HepG2 (cell line): ENCODE measurements around the gene NXPE3. TPM values are rescaled to one million over a fixed set of nuclear protein-coding genes. Genes with fewer than 3 reads are reported as not detected.

ENCODE experiments used
- ATAC-seq: fragments of 200-7000 bp; cut with Tn5 transposase; 3 replicates; pipeline ENCODE4 v1.9.1; 2020; ENCODE audit warnings: mild to moderate bottlenecking, moderate library complexity
- BruUV-seq: library from RNA; stranded (reverse); fragments of 400-500 nt; replicated peaks from 2 replicates; lab custom pipeline; 2021; lab: Mats Ljungman, UMichigan
- CTCF ChIA-PET: fragments of 300-600 bp; formaldehyde crosslinking; extraction: SDS; loops from one replicate; lab custom pipeline; 2021; ENCODE audit warnings: low total read pairs, inconsistent platforms, low intra/inter-chr PET ratio; lab: Yijun Ruan, JAX
- POLR2A ChIA-PET: fragments of 350-600 bp; sonication (Branson Sonifier 250); formaldehyde crosslinking; loops from one replicate; lab custom pipeline; 2020; ENCODE audit warnings: antibody characterized with exemption, inconsistent platforms; lab: Yijun Ruan, JAX
- DNase-seq: peaks from one replicate; pipeline ENCODE4 v3.0.0-alpha.2; 2015; ENCODE audit warnings: low spot score
- FAIRE-seq: peaks from 3 replicates; lab custom pipeline; 2011; peaks lifted over from hg19 to GRCh38; lab: Jason Lieb, UNC
- H2AFZ ChIP-seq: one replicate; pipeline ENCODE4 v1.6.1; 2011; ENCODE audit warnings: low read length, inconsistent platforms
- H3K27ac ChIP-seq: fragments of 300-600 bp; 3 replicates; pipeline ENCODE4 v1.8.0; 2011; ENCODE audit warnings: mixed run types, mild to moderate bottlenecking, mixed read lengths, low read length, inconsistent platforms; ENCODE audit not compliant: insufficient read depth; ENCODE audit errors: extremely low read length
- H3K27me3 ChIP-seq, 2 experiments: fragments of 200-600 bp in 1 of 2; 2 replicates in 1 of 2; 3 replicates in 1 of 2; pipeline versions ENCODE4 v1.6.0 to v1.8.0; 2011; ENCODE audit warnings: low read length in 2 of 2, mild to moderate bottlenecking in 2 of 2, moderate library complexity in 2 of 2, inconsistent platforms in 1 of 2; ENCODE audit not compliant: insufficient read depth in 2 of 2, control insufficient read depth in 1 of 2
- H3K36me3 ChIP-seq, 2 experiments: fragments of 200-600 bp in 1 of 2; replicated peaks in 1 of 2; 2 replicates in 1 of 2; 3 replicates in 1 of 2; pipeline versions ENCODE4 v1.5.1 to v1.8.0; 2011; ENCODE audit warnings: low read length in 2 of 2, inconsistent platforms in 1 of 2; ENCODE audit not compliant: insufficient read depth in 2 of 2, control insufficient read depth in 1 of 2
- H3K4me1 ChIP-seq: 2 replicates; pipeline ENCODE4 v1.5.1; 2012; ENCODE audit warnings: low read length, inconsistent platforms; ENCODE audit not compliant: insufficient read depth
- H3K4me2 ChIP-seq: 2 replicates; pipeline ENCODE4 v1.6.0; 2011; ENCODE audit warnings: low read depth, low read length, inconsistent platforms
- H3K4me3 ChIP-seq, 3 experiments: fragments of 200-600 bp in 1 of 3; sonication (generic), shearing (Covaris generic) in 1 of 3; replicated peaks in 1 of 3; 2 replicates each; pipeline ENCODE4 v1.5.1; 2011 to 2016; ENCODE audit warnings: low read length in 3 of 3, inconsistent platforms in 2 of 3, low read depth in 2 of 3, mild to moderate bottlenecking in 2 of 3, control low read depth in 1 of 3, mixed read lengths in 1 of 3; ENCODE audit not compliant: insufficient read depth in 1 of 3
- H3K79me2 ChIP-seq: one replicate; pipeline ENCODE4 v1.6.1; 2011; ENCODE audit warnings: low read length, inconsistent platforms; ENCODE audit not compliant: insufficient read depth
- H3K9ac ChIP-seq: 2 replicates; pipeline ENCODE4 v1.6.0; 2011; ENCODE audit warnings: mild to moderate bottlenecking, low read depth, low read length, inconsistent platforms; ENCODE audit not compliant: insufficient read depth
- H3K9me3 ChIP-seq: 2 replicates; pipeline ENCODE4 v1.5.1; 2012; ENCODE audit warnings: mild to moderate bottlenecking, low read length
- H4K20me1 ChIP-seq: 2 replicates; pipeline ENCODE4 v1.6.0; 2011; ENCODE audit warnings: inconsistent platforms, mild to moderate bottlenecking, low read length, moderate library complexity; ENCODE audit not compliant: insufficient read depth
- MIER2 ChIP-seq: IDR thresholded peaks from 2 replicates; pipeline ENCODE4 v1.6.1; 2016; ENCODE audit warnings: missing biosample characterization, missing genetic modification reagents
- TBP ChIP-seq: sonication (generic); formaldehyde crosslinking; IDR thresholded peaks from 2 replicates; pipeline ENCODE4 v1.5.0; 2020; ENCODE audit warnings: missing genetic modification reagents
- ZBTB8A ChIP-seq: sonication (generic); formaldehyde crosslinking; IDR thresholded peaks from 2 replicates; pipeline ENCODE4 v1.4.0; 2020; ENCODE audit warnings: mild to moderate bottlenecking, low read depth, missing genetic modification reagents, borderline replicate concordance
- ZNF292 ChIP-seq: sonication (generic); formaldehyde crosslinking; IDR thresholded peaks from 2 replicates; pipeline ENCODE4 v1.8.1; 2022; ENCODE audit warnings: mild to moderate bottlenecking, low read depth, missing genetic modification reagents, borderline replicate concordance
- ZSCAN29 ChIP-seq: sonication (generic); formaldehyde crosslinking; conservative IDR thresholded peaks from 2 replicates; pipeline ENCODE4 v1.4.0; 2020; ENCODE audit warnings: mild to moderate bottlenecking, missing genetic modification reagents
- in situ Hi-C: cut with HindIII; loops from 2 replicates; pipeline ENCODE4 v1.10.0; 2017; ENCODE audit warnings: low pct_unique_long_range_greater_than_20kb; ENCODE audit not compliant: extremely low pct_ligation_motif_present
- intact Hi-C: fragments of 100-400 bp; cut with micrococcal nuclease; formaldehyde crosslinking; loops from one replicate; pipeline ENCODE4 v1.10.0; 2022; ENCODE audit not compliant: unreplicated experiment
- polyA plus RNA-seq, 8 experiments: library from polyadenylated mRNA; depleted of rRNA in 3 of 8; stranded (reverse) in 7 of 8; unstranded in 1 of 8; fragments of >200 nt; fragmentation: Illumina TruSeq in 4 of 8; extraction: Trizol in 4 of 8; gene quantifications; 2 replicates each; pipeline versions ENCODE4 v1.2.1 to v1.2.3, GENCODE V29; 2011 to 2016; ENCODE audit warnings: low read depth in 4 of 8, missing spikeins in 1 of 8, mixed read lengths in 1 of 8; ENCODE audit not compliant: insufficient read depth in 1 of 8
- total RNA-seq, 5 experiments: library from RNA; depleted of rRNA; stranded (reverse); fragments of >200 nt; fragmentation: Illumina TruSeq; extraction: Trizol; gene quantifications; 2 replicates each; pipeline ENCODE4 v1.2.3, GENCODE V29; 2016; ENCODE audit warnings: low read depth in 1 of 5
- TF ChIP-seq, protein P1 (sequence below): IDR thresholded peaks from 2 replicates; pipeline ENCODE4 v1.6.1; 2016
- TF ChIP-seq, protein P2 (sequence below): sonication (generic); formaldehyde crosslinking; IDR thresholded peaks from 2 replicates; pipeline ENCODE4 v1.4.0; 2020; ENCODE audit warnings: low read depth, mild to moderate bottlenecking, missing genetic modification reagents
- TF ChIP-seq, protein P3 (sequence below): sonication (generic); formaldehyde crosslinking; IDR thresholded peaks from 2 replicates; pipeline ENCODE4 v1.8.1; 2023; ENCODE audit warnings: mild to moderate bottlenecking, missing genetic modification reagents, borderline replicate concordance
- TF ChIP-seq, protein P4 (sequence below): sonication (generic); formaldehyde crosslinking; IDR thresholded peaks from 2 replicates; pipeline ENCODE4 v1.5.1; 2020; ENCODE audit warnings: missing genetic modification reagents, mild to moderate bottlenecking, borderline replicate concordance

Gene NXPE3
- total and polyA plus RNA-seq, 2 of the 13 experiments (the other 11 are each of a cell fraction or from before 2014, with no cell fraction given), result 3.5 to 4.7 TPM

- ATAC-seq (no peak), DNase-seq (no peak), FAIRE-seq (no peak)
- H3K4me1 ChIP-seq, result peaks cover 5% of the 10 kb centered on the region
- no peak overlapping the region for H3K4me3 ChIP-seq
- H3K36me3 ChIP-seq, result peaks cover 2 to 33% of the 10 kb centered on the region in 2 experiments; a peak in 4 of 5 replicates
- no peaks in the 10 kb centered on the region for H4K20me1 ChIP-seq
- ChIA-PET POLR2A (no interaction called here), CTCF (no interaction called here)
- H3K9ac ChIP-seq, result no peak overlapping the region
- in situ Hi-C loops (no loop called here), intact Hi-C loops (no loop called here)
- H2AFZ ChIP-seq, result no peak overlapping the region
- TF ChIP-seq ZBTB8A (CRISPR knock-in tag) (no peak), TBP (CRISPR knock-in tag) (no peak), MIER2 (CRISPR knock-in tag) (no peak), ZSCAN29 (CRISPR knock-in tag) (no peak), ZNF292 (CRISPR knock-in tag) (no peak)
- TF ChIP-seq, protein P1, sequence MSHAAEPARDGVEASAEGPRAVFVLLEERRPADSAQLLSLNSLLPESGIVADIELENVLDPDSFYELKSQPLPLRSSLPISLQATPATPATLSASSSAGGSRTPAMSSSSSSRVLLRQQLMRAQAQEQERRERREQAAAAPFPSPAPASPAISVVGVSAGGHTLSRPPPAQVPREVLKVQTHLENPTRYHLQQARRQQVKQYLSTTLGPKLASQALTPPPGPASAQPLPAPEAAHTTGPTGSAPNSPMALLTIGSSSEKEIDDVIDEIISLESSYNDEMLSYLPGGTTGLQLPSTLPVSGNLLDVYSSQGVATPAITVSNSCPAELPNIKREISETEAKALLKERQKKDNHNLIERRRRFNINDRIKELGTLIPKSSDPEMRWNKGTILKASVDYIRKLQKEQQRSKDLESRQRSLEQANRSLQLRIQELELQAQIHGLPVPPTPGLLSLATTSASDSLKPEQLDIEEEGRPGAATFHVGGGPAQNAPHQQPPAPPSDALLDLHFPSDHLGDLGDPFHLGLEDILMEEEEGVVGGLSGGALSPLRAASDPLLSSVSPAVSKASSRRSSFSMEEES, result no peak
- TF ChIP-seq, protein P2, sequence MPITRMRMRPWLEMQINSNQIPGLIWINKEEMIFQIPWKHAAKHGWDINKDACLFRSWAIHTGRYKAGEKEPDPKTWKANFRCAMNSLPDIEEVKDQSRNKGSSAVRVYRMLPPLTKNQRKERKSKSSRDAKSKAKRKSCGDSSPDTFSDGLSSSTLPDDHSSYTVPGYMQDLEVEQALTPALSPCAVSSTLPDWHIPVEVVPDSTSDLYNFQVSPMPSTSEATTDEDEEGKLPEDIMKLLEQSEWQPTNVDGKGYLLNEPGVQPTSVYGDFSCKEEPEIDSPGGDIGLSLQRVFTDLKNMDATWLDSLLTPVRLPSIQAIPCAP (CRISPR knock-in tag), result no peak
- TF ChIP-seq, protein P3, sequence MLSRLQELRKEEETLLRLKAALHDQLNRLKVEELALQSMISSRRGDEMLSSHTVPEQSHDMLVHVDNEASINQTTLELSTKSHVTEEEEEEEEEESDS, result no peak
- TF ChIP-seq, protein P4, sequence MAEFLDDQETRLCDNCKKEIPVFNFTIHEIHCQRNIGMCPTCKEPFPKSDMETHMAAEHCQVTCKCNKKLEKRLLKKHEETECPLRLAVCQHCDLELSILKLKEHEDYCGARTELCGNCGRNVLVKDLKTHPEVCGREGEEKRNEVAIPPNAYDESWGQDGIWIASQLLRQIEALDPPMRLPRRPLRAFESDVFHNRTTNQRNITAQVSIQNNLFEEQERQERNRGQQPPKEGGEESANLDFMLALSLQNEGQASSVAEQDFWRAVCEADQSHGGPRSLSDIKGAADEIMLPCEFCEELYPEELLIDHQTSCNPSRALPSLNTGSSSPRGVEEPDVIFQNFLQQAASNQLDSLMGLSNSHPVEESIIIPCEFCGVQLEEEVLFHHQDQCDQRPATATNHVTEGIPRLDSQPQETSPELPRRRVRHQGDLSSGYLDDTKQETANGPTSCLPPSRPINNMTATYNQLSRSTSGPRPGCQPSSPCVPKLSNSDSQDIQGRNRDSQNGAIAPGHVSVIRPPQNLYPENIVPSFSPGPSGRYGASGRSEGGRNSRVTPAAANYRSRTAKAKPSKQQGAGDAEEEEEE (CRISPR knock-in tag), result no peak
- BruUV-seq, result no TSS peak
- H3K27me3 ChIP-seq, result no peaks in the 10 kb centered on the region
- H3K9me3 ChIP-seq, result no peaks in the 10 kb centered on the region
- no peak overlapping the region for H3K27ac ChIP-seq
- H3K79me2 ChIP-seq, result no peaks in the 10 kb centered on the region
- no peak overlapping the region for H3K4me2 ChIP-seq
Observed at GRCh38 chr3:101730839-101731238, 48.2 kb upstream of the NXPE3 start.
